T-helper 2 cell (primary cell): ENCODE results near the gene ABCB9.
"Not testable (repeated sequence)": the region's sequence is repeated elsewhere in the genome, so short reads cannot be mapped to it uniquely, and the experiment has no call there.

Experiments used
- DNase-seq, 5 experiments: peaks; one replicate each; pipeline versions ENCODE4 v3.0.0 to v3.0.0-alpha.2; 2012 to 2022

ABCB9 gene

GRCh38 chr12:122934722-122935121 lies 31.5 kb downstream of the ABCB9 start:
- no peak for DNase-seq

- DNase-seq, result no peak
Observed at GRCh38 chr12:122932207-122932606, 34.1 kb downstream of the ABCB9 start.

GRCh38 chr12:122929812-122930211 lies 36.5 kb downstream of the ABCB9 start:
- DNase-seq, result no peak

GRCh38 chr12:122929148-122929538 lies 37.1 kb downstream of the ABCB9 start:
- no peak for DNase-seq

- DNase-seq, result no peak
Observed at GRCh38 chr12:122928404-122929147, 37.7 kb downstream of the ABCB9 start.

GRCh38 chr12:122927756-122928403 lies 38.4 kb downstream of the ABCB9 start:
- DNase-seq, result no peak

- DNase-seq, result no peak
Observed at GRCh38 chr12:122921917-122922316, 44.3 kb downstream of the ABCB9 start.

- no peak for DNase-seq
Observed at GRCh38 chr12:122920687-122921086, 45.6 kb downstream of the ABCB9 start.

- DNase-seq, result no peak
Observed at GRCh38 chr12:122918827-122919226, 47.4 kb downstream of the ABCB9 start.

- DNase-seq, result no peak
Observed at GRCh38 chr12:122917507-122918121, 48.6 kb downstream of the ABCB9 start.

GRCh38 chr12:122909442-122910288 lies 56.6 kb downstream of the ABCB9 start:
- DNase-seq, result no peak

- DNase-seq, result no peak
Observed at GRCh38 chr12:122908915-122909314, 57.3 kb downstream of the ABCB9 start.

- DNase-seq, result not testable (repeated sequence)
Observed at GRCh38 chr12:122905258-122905657, 61.0 kb downstream of the ABCB9 start.

- no peak for DNase-seq
Observed at GRCh38 chr12:122903693-122904034, 62.6 kb downstream of the ABCB9 start.

- no peak for DNase-seq
Observed at GRCh38 chr12:122902854-122903692, 63.2 kb downstream of the ABCB9 start.

- DNase-seq, result no peak
Observed at GRCh38 chr12:122899887-122900286, 66.4 kb downstream of the ABCB9 start.

- DNase-seq, result no peak
Observed at GRCh38 chr12:122896662-122897061, 69.6 kb downstream of the ABCB9 start.

GRCh38 chr12:122895704-122896636 lies 70.3 kb downstream of the ABCB9 start, which contains the start of gene VPS37B:
TSS of gene VPS37B (minus strand) at chr12:122896124. CDS start at chr12:122896062, 62 bp downstream.
- DNase-seq, result peak; percentile 72 to 93 (median 81)

- no peak for DNase-seq
Observed at GRCh38 chr12:122895320-122895703, 71.0 kb downstream of the ABCB9 start.

GRCh38 chr12:122894193-122895121 lies 71.8 kb downstream of the ABCB9 start:
- peak in 2 of 5 experiments; percentile 39 to 57 for DNase-seq
